ENCODE results near the gene CRMP1. TPM values are rescaled to one million over a fixed set of nuclear protein-coding genes. Genes with fewer than 3 reads are reported as not detected.

Gene CRMP1
- total RNA-seq, 1 experiment from 2014 or later: not detected

- no peaks in the 10 kb centered on the region for H3K4me1 Mint-ChIP-seq (ENCODE audit: low read depth, unreplicated experiment)
- no peak overlapping the region for H3K4me3 Mint-ChIP-seq (ENCODE audit: low read depth, unreplicated experiment)
- CTCF ChIA-PET: no interaction called here
- intact Hi-C loops (cut with micrococcal nuclease; ENCODE audit: unreplicated experiment): no loop called here
- H3K9me3 Mint-ChIP-seq (ENCODE audit: low read depth, unreplicated experiment): peaks cover 4% of the 10 kb centered on the region
- H3K36me3 Mint-ChIP-seq (ENCODE audit: insufficient read depth, unreplicated experiment): no peaks in the 10 kb centered on the region
- no TSS peak for BruUV-seq (replicated peaks)
- no peak for TF ChIP-seq CTCF (IDR thresholded peaks at IDR 0.05; ENCODE audit: unreplicated experiment)
- peaks cover 12% of the 10 kb centered on the region for H3K27me3 Mint-ChIP-seq (ENCODE audit: unreplicated experiment)
- no peak for DNase-seq
- no peak overlapping the region for H3K27ac Mint-ChIP-seq (ENCODE audit: unreplicated experiment)
Measured at GRCh38 chr4:5883916-5884315, 9.0 kb downstream of the CRMP1 start.

- no TSS peak for BruUV-seq (replicated peaks)
- Mint-ChIP-seq H3K4me1 (ENCODE audit: low read depth, unreplicated experiment) (no peaks in the 10 kb centered on the region), H3K27me3 (ENCODE audit: unreplicated experiment) (peaks cover 12% of the 10 kb centered on the region), H3K4me3 (ENCODE audit: low read depth, unreplicated experiment) (no peak overlapping the region), H3K9me3 (ENCODE audit: low read depth, unreplicated experiment) (peaks cover 4% of the 10 kb centered on the region), H3K36me3 (ENCODE audit: insufficient read depth, unreplicated experiment) (no peaks in the 10 kb centered on the region), H3K27ac (ENCODE audit: unreplicated experiment) (no peak overlapping the region)
- DNase-seq: no peak
- intact Hi-C loops (cut with micrococcal nuclease; ENCODE audit: unreplicated experiment): no loop called here
- CTCF ChIA-PET: no interaction called here
- no peak for TF ChIP-seq CTCF (IDR thresholded peaks at IDR 0.05; ENCODE audit: unreplicated experiment)
Measured at GRCh38 chr4:5882947-5883346, 9.9 kb downstream of the CRMP1 start.

- Mint-ChIP-seq H3K27ac (ENCODE audit: unreplicated experiment) (no peak overlapping the region), H3K9me3 (ENCODE audit: low read depth, unreplicated experiment) (peaks cover 4% of the 10 kb centered on the region), H3K4me3 (ENCODE audit: low read depth, unreplicated experiment) (no peak overlapping the region), H3K36me3 (ENCODE audit: insufficient read depth, unreplicated experiment) (no peaks in the 10 kb centered on the region), H3K27me3 (ENCODE audit: unreplicated experiment) (peaks cover 12% of the 10 kb centered on the region), H3K4me1 (ENCODE audit: low read depth, unreplicated experiment) (no peaks in the 10 kb centered on the region)
- TF ChIP-seq CTCF (IDR thresholded peaks at IDR 0.05; ENCODE audit: unreplicated experiment): no peak
- intact Hi-C loops (cut with micrococcal nuclease; ENCODE audit: unreplicated experiment): no loop called here
- CTCF ChIA-PET: no interaction called here
- BruUV-seq (replicated peaks): no TSS peak
- no peak for DNase-seq
Measured at GRCh38 chr4:5881340-5881739, 11.5 kb downstream of the CRMP1 start.

GRCh38 chr4:5878359-5878758 lies 14.5 kb downstream of the CRMP1 start:
- Mint-ChIP-seq H3K27me3 (ENCODE audit: unreplicated experiment) (no peaks in the 10 kb centered on the region), H3K4me3 (ENCODE audit: low read depth, unreplicated experiment) (no peak overlapping the region), H3K27ac (ENCODE audit: unreplicated experiment) (no peak overlapping the region), H3K9me3 (ENCODE audit: low read depth, unreplicated experiment) (peaks cover 2% of the 10 kb centered on the region), H3K4me1 (ENCODE audit: low read depth, unreplicated experiment) (no peaks in the 10 kb centered on the region), H3K36me3 (ENCODE audit: insufficient read depth, unreplicated experiment) (no peaks in the 10 kb centered on the region)
- DNase-seq: no peak
- CTCF ChIA-PET: no interaction called here
- BruUV-seq (replicated peaks): no TSS peak
- intact Hi-C loops (cut with micrococcal nuclease; ENCODE audit: unreplicated experiment): no loop called here
- no peak for TF ChIP-seq CTCF (IDR thresholded peaks at IDR 0.05; ENCODE audit: unreplicated experiment)

- Mint-ChIP-seq H3K4me3 (ENCODE audit: low read depth, unreplicated experiment) (no peak overlapping the region), H3K36me3 (ENCODE audit: insufficient read depth, unreplicated experiment) (no peaks in the 10 kb centered on the region)
- DNase-seq: no peak
Measured at GRCh38 chr4:5877392-5877791, 15.5 kb downstream of the CRMP1 start.

More at GRCh38 chr4:5877392-5877791, 15.5 kb downstream of the CRMP1 start:
- intact Hi-C loops (cut with micrococcal nuclease; ENCODE audit: unreplicated experiment): no loop called here
- H3K27ac Mint-ChIP-seq (ENCODE audit: unreplicated experiment): no peak overlapping the region
- H3K27me3 Mint-ChIP-seq (ENCODE audit: unreplicated experiment): no peaks in the 10 kb centered on the region
- no TSS peak for BruUV-seq (replicated peaks)
- CTCF ChIA-PET: no interaction called here
- TF ChIP-seq CTCF (IDR thresholded peaks at IDR 0.05; ENCODE audit: unreplicated experiment): no peak
- H3K9me3 Mint-ChIP-seq (ENCODE audit: low read depth, unreplicated experiment): peaks cover 2% of the 10 kb centered on the region
- H3K4me1 Mint-ChIP-seq (ENCODE audit: low read depth, unreplicated experiment): no peaks in the 10 kb centered on the region

Data from Calu3 (cell line).